ENCODE data around the gene PLSCR5. TPM values are rescaled to one million over a fixed set of nuclear protein-coding genes. Genes with fewer than 3 reads are reported as not detected.

Gene PLSCR5
- polyA plus RNA-seq, 1 of the 3 experiments (the other 2 are of a cell fraction), result not detected

DNA sequence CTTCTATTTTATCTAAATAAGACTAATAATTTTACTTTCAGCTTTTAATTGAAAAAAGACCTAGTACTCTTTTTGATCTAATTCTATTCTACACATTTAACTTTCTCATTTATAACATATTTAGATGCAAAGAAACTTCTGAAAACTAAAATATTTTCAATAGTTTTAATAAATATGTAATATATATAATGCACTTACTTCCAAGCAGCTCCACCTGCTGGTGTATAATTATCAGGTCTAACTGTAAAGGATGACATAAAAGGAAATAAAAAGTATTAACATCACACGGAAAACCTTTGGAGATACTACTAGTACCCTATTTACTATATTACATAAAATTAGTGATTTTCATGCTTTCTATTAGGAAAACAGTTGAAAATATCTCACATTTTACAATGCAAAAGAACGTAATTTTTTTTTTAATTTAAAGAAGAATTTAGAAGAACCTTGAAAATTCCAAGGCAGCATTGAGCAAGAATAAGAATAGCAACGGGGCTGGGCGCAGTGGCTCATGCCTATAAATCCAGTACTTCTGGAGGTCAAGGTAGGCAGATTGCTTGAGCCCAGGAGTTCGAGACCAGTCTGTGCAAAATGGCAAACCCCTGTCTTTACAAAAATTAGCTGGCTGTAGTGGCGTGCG, 10.2 kb downstream of the PLSCR5 start:
- H3K27ac ChIP-seq (ENCODE audit: low read depth in 2 of 2, low read length in 1 of 2), result no peak overlapping the region
- H3K4me3 ChIP-seq (ENCODE audit: low read depth in 2 of 2, low read length in 1 of 2), result no peak overlapping the region
- no peaks in the 10 kb centered on the region for H3K79me2 ChIP-seq (ENCODE audit: insufficient read depth)
- H3K9me2 ChIP-seq, result no peaks in the 10 kb centered on the region
- TF ChIP-seq, protein P1, sequence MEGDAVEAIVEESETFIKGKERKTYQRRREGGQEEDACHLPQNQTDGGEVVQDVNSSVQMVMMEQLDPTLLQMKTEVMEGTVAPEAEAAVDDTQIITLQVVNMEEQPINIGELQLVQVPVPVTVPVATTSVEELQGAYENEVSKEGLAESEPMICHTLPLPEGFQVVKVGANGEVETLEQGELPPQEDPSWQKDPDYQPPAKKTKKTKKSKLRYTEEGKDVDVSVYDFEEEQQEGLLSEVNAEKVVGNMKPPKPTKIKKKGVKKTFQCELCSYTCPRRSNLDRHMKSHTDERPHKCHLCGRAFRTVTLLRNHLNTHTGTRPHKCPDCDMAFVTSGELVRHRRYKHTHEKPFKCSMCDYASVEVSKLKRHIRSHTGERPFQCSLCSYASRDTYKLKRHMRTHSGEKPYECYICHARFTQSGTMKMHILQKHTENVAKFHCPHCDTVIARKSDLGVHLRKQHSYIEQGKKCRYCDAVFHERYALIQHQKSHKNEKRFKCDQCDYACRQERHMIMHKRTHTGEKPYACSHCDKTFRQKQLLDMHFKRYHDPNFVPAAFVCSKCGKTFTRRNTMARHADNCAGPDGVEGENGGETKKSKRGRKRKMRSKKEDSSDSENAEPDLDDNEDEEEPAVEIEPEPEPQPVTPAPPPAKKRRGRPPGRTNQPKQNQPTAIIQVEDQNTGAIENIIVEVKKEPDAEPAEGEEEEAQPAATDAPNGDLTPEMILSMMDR (IDR thresholded peaks at IDR 0.05), result peak; percentile 58
- TF ChIP-seq GATA2 (CRISPR knock-in tag; IDR thresholded peaks at IDR 0.05), result no peak
- no peak overlapping the region for H2AFZ ChIP-seq (ENCODE audit: low read depth)
- no peaks in the 10 kb centered on the region for H3K4me1 ChIP-seq (ENCODE audit: control insufficient read depth in 1 of 2, insufficient read depth in 2 of 2, low read depth in 1 of 2, low read length in 1 of 2)
- CTCF ChIA-PET, result interaction anchor here (1.1 to 1.7 kb wide), 4 partner anchors 13 to 530 kb away, joined by 3 to 5 read pairs (median 4); no protein-coding TSS in a partner anchor
- no peaks in the 10 kb centered on the region for H3F3A ChIP-seq (replicated peaks; ENCODE audit: insufficient read depth)
- DNase-seq, result no peak
- no peak overlapping the region for H3K9ac ChIP-seq
- H3K27me3 ChIP-seq (ENCODE audit: insufficient read depth), result no peaks in the 10 kb centered on the region
- H3K36me3 ChIP-seq (replicated peaks in 1 of 2; ENCODE audit: control insufficient read depth in 1 of 2, insufficient read depth in 2 of 2, low read length in 1 of 2), result no peaks in the 10 kb centered on the region
- POLR2A ChIA-PET, result no interaction called here
- 38% methylated on average over 7 of the region's 7 CpGs for WGBS (ENCODE audit: low lambda C conversion rate)
- H3K4me2 ChIP-seq, result no peak overlapping the region
- H4K20me1 ChIP-seq (ENCODE audit: insufficient read depth), result no peaks in the 10 kb centered on the region
- no peaks in the 10 kb centered on the region for H3K9me3 ChIP-seq

DNA sequence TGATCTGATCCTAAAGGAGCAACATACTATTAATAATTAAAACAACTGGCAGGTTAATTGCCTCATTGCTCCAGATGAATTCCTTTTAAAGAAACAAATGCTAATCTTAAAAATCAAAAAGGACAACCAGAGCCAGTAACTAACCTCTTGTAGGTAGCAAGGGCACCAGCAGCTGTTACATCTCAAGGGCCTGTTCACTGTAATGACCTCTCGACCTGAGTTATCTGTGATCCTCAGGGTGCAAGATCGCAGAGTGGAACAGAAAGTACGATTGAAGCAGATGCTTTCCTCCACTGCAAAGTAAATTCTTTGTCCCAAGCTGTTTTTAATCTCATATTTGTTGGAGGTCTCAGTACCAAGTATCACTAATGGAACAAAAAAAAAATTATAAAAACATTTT, 11.4 kb downstream of the PLSCR5 start:
- CTCF ChIA-PET, result interaction anchor here (1.1 to 1.7 kb wide), 3 partner anchors 12 to 405 kb away, joined by 3 to 5 read pairs (median 5); no protein-coding TSS in a partner anchor

More for the DNA sequence above, 11.4 kb downstream of the PLSCR5 start:
- Histone ChIP-seq H3K9me3 (no peaks in the 10 kb centered on the region), H3K36me3 (replicated peaks in 1 of 2; ENCODE audit: control insufficient read depth in 1 of 2, insufficient read depth in 2 of 2, low read length in 1 of 2) (no peaks in the 10 kb centered on the region), H3K27me3 (ENCODE audit: insufficient read depth) (no peaks in the 10 kb centered on the region), H4K20me1 (ENCODE audit: insufficient read depth) (no peaks in the 10 kb centered on the region), H3K4me1 (ENCODE audit: control insufficient read depth in 1 of 2, insufficient read depth in 2 of 2, low read depth in 1 of 2, low read length in 1 of 2) (no peaks in the 10 kb centered on the region), H3K9ac (no peak overlapping the region), H3K79me2 (ENCODE audit: insufficient read depth) (no peaks in the 10 kb centered on the region), H2AFZ (ENCODE audit: low read depth) (no peak overlapping the region), H3K9me2 (no peaks in the 10 kb centered on the region), H3K4me3 (ENCODE audit: low read depth in 2 of 2, low read length in 1 of 2) (no peak overlapping the region), H3K27ac (ENCODE audit: low read depth in 2 of 2, low read length in 1 of 2) (no peak overlapping the region), H3K4me2 (no peak overlapping the region), H3F3A (replicated peaks; ENCODE audit: insufficient read depth) (no peaks in the 10 kb centered on the region)
- no peak for DNase-seq
- TF ChIP-seq SMC3 (IDR thresholded peaks at IDR 0.05; ENCODE audit: low read depth, low read length), result no peak
- TF ChIP-seq EP300 (IDR thresholded peaks at IDR 0.05; ENCODE audit: borderline replicate concordance in 1 of 2, low read depth in 1 of 2, low read length in 1 of 2), result no peak
- TF ChIP-seq NRF1 (IDR thresholded peaks at IDR 0.05; ENCODE audit: low read depth, low read length), result no peak
- TF ChIP-seq, protein P2, sequence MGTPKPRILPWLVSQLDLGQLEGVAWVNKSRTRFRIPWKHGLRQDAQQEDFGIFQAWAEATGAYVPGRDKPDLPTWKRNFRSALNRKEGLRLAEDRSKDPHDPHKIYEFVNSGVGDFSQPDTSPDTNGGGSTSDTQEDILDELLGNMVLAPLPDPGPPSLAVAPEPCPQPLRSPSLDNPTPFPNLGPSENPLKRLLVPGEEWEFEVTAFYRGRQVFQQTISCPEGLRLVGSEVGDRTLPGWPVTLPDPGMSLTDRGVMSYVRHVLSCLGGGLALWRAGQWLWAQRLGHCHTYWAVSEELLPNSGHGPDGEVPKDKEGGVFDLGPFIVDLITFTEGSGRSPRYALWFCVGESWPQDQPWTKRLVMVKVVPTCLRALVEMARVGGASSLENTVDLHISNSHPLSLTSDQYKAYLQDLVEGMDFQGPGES (IDR thresholded peaks at IDR 0.05; ENCODE audit: low read depth, low read length), result no peak
- no peak for TF ChIP-seq GABPA (IDR thresholded peaks at IDR 0.05; ENCODE audit: low read depth)
- no peak for TF ChIP-seq FOXM1 (IDR thresholded peaks at IDR 0.05; ENCODE audit: low read depth)
- no peak for TF ChIP-seq RAD21 (IDR thresholded peaks at IDR 0.05; ENCODE audit: low read length)
- TF ChIP-seq POLR2AphosphoS5 (IDR thresholded peaks at IDR 0.05; ENCODE audit: low read depth, low read length), result no peak
- TF ChIP-seq TAF1 (IDR thresholded peaks at IDR 0.05; ENCODE audit: borderline replicate concordance, low read depth, low read length), result no peak
- TF ChIP-seq, protein P3, sequence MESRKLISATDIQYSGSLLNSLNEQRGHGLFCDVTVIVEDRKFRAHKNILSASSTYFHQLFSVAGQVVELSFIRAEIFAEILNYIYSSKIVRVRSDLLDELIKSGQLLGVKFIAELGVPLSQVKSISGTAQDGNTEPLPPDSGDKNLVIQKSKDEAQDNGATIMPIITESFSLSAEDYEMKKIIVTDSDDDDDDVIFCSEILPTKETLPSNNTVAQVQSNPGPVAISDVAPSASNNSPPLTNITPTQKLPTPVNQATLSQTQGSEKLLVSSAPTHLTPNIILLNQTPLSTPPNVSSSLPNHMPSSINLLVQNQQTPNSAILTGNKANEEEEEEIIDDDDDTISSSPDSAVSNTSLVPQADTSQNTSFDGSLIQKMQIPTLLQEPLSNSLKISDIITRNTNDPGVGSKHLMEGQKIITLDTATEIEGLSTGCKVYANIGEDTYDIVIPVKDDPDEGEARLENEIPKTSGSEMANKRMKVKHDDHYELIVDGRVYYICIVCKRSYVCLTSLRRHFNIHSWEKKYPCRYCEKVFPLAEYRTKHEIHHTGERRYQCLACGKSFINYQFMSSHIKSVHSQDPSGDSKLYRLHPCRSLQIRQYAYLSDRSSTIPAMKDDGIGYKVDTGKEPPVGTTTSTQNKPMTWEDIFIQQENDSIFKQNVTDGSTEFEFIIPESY (IDR thresholded peaks at IDR 0.05; ENCODE audit: borderline replicate concordance, low read depth), result no peak
- TF ChIP-seq, protein P4, sequence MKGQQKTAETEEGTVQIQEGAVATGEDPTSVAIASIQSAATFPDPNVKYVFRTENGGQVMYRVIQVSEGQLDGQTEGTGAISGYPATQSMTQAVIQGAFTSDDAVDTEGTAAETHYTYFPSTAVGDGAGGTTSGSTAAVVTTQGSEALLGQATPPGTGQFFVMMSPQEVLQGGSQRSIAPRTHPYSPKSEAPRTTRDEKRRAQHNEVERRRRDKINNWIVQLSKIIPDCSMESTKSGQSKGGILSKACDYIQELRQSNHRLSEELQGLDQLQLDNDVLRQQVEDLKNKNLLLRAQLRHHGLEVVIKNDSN (IDR thresholded peaks at IDR 0.05; ENCODE audit: borderline replicate concordance, low read depth), result no peak
- no peak for TF ChIP-seq MEF2A (IDR thresholded peaks at IDR 0.05; ENCODE audit: borderline replicate concordance, low read depth)
- POLR2A ChIA-PET, result no interaction called here
- 10% methylated on average over 3 of the region's 3 CpGs for WGBS (ENCODE audit: low lambda C conversion rate)

Data from SK-N-SH (cell line).